ENCODE results near the gene PSMC2. TPM values are rescaled to one million over a fixed set of nuclear protein-coding genes. Genes with fewer than 3 reads are reported as not detected.

The PSMC2 gene
- total and polyA plus RNA-seq, 2 experiments from 2014 or later = 107 to 131 TPM

GRCh38 chr7:103317009-103317408 is 30.4 kb upstream of the PSMC2 start:
- no peak overlapping the region for H3K4me3 ChIP-seq
- H3K79me2 ChIP-seq (replicated peaks; ENCODE audit: insufficient read depth) = peaks cover 2% of the 10 kb centered on the region; the same call in 1 of the 2 replicates
- no peaks in the 10 kb centered on the region for H3K9me2 ChIP-seq (ENCODE audit: insufficient read depth)
- H3K4me1 Mint-ChIP-seq = no peaks in the 10 kb centered on the region
- peaks cover 90% of the 10 kb centered on the region for H3K36me3 ChIP-seq (ENCODE audit: insufficient read depth)
- TF ChIP-seq JUNB (IDR thresholded peaks at IDR 0.05; ENCODE audit: unreplicated experiment) = no peak
- TF ChIP-seq, protein P1, sequence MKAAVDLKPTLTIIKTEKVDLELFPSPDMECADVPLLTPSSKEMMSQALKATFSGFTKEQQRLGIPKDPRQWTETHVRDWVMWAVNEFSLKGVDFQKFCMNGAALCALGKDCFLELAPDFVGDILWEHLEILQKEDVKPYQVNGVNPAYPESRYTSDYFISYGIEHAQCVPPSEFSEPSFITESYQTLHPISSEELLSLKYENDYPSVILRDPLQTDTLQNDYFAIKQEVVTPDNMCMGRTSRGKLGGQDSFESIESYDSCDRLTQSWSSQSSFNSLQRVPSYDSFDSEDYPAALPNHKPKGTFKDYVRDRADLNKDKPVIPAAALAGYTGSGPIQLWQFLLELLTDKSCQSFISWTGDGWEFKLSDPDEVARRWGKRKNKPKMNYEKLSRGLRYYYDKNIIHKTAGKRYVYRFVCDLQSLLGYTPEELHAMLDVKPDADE (IDR thresholded peaks at IDR 0.05) = no peak
- ATAC-seq = no peak
- no peak overlapping the region for H3K4me3 Mint-ChIP-seq
- H2AFZ ChIP-seq = no peak overlapping the region
- no peak overlapping the region for H3K27ac Mint-ChIP-seq
- H3K27me3 ChIP-seq (ENCODE audit: insufficient read depth) = no peaks in the 10 kb centered on the region
- no peak overlapping the region for H3K4me2 ChIP-seq
- no peaks in the 10 kb centered on the region for H3K4me1 ChIP-seq (ENCODE audit: insufficient read depth)
- H3K36me3 Mint-ChIP-seq (ENCODE audit: low read depth) = peaks cover 98% of the 10 kb centered on the region
- no peaks in the 10 kb centered on the region for H3K9me3 Mint-ChIP-seq
- H4K20me1 ChIP-seq (replicated peaks; ENCODE audit: insufficient read depth) = peaks cover 16% of the 10 kb centered on the region
- no peaks in the 10 kb centered on the region for H3F3A ChIP-seq (replicated peaks; ENCODE audit: low read depth)
- no peaks in the 10 kb centered on the region for H3K27me3 Mint-ChIP-seq (ENCODE audit: insufficient read depth, low read depth, poor library complexity)
- DNase-seq (ENCODE audit: low spot score) = no peak
- no peak overlapping the region for H3K27ac ChIP-seq (ENCODE audit: low read depth)

DNA sequence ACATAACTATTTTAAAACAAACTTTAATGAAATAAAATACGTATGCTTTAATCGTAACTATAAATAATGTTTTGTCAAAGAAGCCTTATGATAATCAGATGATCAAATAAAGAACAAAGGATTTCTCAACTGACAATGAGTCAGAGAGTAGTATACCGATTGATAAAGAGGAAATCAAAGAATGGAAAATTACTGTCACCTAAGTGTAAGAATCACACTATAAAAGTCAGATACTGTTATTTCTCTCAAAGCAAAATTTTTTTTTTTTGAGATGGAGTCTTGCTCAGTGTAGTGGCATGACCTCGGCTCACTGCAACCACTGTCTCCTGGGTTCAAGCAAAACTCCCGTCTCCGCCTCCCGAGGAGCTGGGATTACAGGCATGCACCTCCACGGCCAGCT is 21.7 kb upstream of the PSMC2 start:
- Mint-ChIP-seq H3K27me3 (ENCODE audit: insufficient read depth, low read depth, poor library complexity) (peaks cover 3% of the 10 kb centered on the region), H3K4me1 (peaks cover 29% of the 10 kb centered on the region), H3K36me3 (ENCODE audit: low read depth) (peaks cover 60% of the 10 kb centered on the region), H3K4me3 (no peak overlapping the region), H3K9me3 (no peaks in the 10 kb centered on the region), H3K27ac (no peak overlapping the region)
- Histone ChIP-seq H3K27me3 (ENCODE audit: insufficient read depth) (no peaks in the 10 kb centered on the region), H3K9me2 (ENCODE audit: insufficient read depth) (no peaks in the 10 kb centered on the region), H4K20me1 (replicated peaks; ENCODE audit: insufficient read depth) (no peaks in the 10 kb centered on the region), H3K4me2 (no peak overlapping the region), H3K27ac (ENCODE audit: low read depth) (0 out of 2 replicates have a peak overlapping the region, but pooled peaks have one; percentile 23), H3F3A (replicated peaks; ENCODE audit: low read depth) (no peaks in the 10 kb centered on the region), H3K36me3 (ENCODE audit: insufficient read depth) (peaks cover 40% of the 10 kb centered on the region), H3K4me1 (ENCODE audit: insufficient read depth) (peaks cover 17% of the 10 kb centered on the region), H3K4me3 (no peak overlapping the region), H2AFZ (no peak overlapping the region), H3K79me2 (replicated peaks; ENCODE audit: insufficient read depth) (no peaks in the 10 kb centered on the region; the same call in 1 of the 2 replicates)
- ATAC-seq (no peak), DNase-seq (ENCODE audit: low spot score) (no peak)
- TF ChIP-seq, protein P1 (IDR thresholded peaks at IDR 0.05) = no peak
- TF ChIP-seq ZNF331 (CRISPR knock-in tag; IDR thresholded peaks at IDR 0.05; ENCODE audit: low read depth) (no peak), NANOG (IDR thresholded peaks at IDR 0.05; ENCODE audit: borderline replicate concordance) (no peak), STAT1 (IDR thresholded peaks at IDR 0.05; ENCODE audit: unreplicated experiment) (no peak), POLR2AphosphoS5 (IDR thresholded peaks at IDR 0.05; ENCODE audit: low read depth) (no peak), CTCF (conservative IDR thresholded peaks at IDR 0.05; ENCODE audit: low read depth in 2 of 2) (no peak), EZH2 (IDR thresholded peaks at IDR 0.05; ENCODE audit: low read depth, unreplicated experiment) (no peak), ZNF462 (CRISPR knock-in tag; IDR thresholded peaks at IDR 0.05) (no peak)

Data from GM23338 (cell line).